Stimulated activated CD8-positive, alpha-beta memory T cell treated with anti-CD3 and anti-CD28 coated beads, Interleukin-15, amount 100 ng/mL, for 48 hours (primary cell): ENCODE results near the gene GSN.

Source experiments
- DNase-seq, 2 donors: peaks; one replicate each; pipeline ENCODE4 v3.0.0-alpha.2; 2020; ENCODE audit warnings: low read depth in 2 of 2

Gene GSN

GRCh38 chr9:121372239-121373010 is 104.5 kb downstream of the GSN start:
- DNase-seq: no peak

- DNase-seq: no peak
Observed at GRCh38 chr9:121373011-121373729, 105.2 kb downstream of the GSN start.

GRCh38 chr9:121376214-121376830 is 108.4 kb downstream of the GSN start:
- no peak for DNase-seq

GRCh38 chr9:121380846-121381245 is 112.9 kb downstream of the GSN start:
- no peak for DNase-seq
